HG03575 (cell line): ENCODE measurements around the gene PCED1B.

ENCODE experiments used
- ATAC-seq: cut with Tn5 transposase; IDR thresholded peaks from one replicate; pipeline ENCODE4 v1.9.1; 2021; ENCODE audit not compliant: unreplicated experiment, insufficient number of reproducible peaks, low FRiP score; ENCODE audit errors: extremely low read depth

PCED1B gene

DNA sequence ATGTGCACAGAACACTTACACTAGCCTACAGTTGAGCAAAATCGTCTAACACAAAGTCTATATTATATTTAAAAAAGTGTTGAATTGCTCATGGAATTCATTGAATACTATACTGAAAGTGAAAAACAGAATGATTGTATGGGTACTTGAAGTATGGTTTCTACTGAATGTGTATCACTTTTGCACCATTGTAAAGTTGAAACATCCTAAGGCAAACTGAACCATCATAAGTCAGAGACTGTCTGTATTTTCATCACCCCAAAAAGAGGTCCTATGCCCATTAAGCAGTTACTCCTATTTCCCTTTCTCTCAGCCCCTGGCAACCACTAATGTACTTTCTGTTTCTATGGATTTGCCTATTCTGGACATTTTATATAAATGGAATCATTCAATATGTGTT is 4.8 kb downstream of the PCED1B start:
- ATAC-seq, result no peak

DNA sequence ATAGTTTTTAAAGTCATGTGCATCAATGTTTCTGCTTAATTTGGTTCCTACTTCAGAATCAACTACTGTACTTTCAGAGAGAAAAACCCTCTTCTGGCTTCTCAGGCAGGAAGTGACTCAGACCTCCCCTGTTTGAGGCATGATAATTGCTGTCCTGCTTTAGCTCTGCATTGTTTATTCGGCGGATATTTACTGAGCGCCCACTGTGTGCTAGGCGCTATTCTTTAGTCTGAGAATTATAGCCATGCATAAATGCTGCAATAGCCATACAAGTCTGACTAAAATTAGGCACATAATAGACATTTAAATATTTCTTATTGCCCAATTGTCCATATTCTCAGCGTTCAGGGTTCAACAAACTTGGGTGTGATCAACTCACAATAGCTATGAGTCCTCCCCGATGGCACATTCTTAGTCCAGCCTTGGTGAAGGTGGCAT is 6.4 kb downstream of the PCED1B start:
- ATAC-seq, result no peak

DNA sequence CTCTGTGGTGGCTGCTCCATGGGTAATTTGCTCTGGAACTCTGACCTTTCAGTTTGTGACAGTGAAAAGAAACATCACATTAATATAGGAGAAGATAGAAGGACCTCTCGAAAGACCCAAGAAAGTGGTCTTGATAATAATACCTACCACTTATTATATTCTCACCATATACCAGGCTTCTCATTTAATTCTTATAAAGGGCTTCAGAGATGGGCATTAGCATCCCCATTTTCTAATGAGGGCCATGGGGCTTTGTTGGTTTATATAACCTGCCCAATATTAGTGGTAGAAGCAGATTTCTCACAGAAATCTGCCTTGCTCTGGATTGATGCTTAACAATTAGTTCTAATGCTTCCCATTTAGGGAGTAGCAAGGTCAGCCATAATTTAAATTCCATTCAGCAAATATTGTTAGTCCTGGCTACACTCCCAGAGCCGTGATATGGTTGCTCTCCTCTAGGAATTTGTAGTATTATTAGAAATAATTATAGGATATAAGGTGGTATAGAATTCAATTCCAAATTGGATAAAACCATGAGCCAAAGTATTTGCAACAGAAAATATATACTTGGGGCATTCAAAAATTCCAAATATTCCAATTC is 7.8 kb downstream of the PCED1B start:
- ATAC-seq, result no peak

DNA sequence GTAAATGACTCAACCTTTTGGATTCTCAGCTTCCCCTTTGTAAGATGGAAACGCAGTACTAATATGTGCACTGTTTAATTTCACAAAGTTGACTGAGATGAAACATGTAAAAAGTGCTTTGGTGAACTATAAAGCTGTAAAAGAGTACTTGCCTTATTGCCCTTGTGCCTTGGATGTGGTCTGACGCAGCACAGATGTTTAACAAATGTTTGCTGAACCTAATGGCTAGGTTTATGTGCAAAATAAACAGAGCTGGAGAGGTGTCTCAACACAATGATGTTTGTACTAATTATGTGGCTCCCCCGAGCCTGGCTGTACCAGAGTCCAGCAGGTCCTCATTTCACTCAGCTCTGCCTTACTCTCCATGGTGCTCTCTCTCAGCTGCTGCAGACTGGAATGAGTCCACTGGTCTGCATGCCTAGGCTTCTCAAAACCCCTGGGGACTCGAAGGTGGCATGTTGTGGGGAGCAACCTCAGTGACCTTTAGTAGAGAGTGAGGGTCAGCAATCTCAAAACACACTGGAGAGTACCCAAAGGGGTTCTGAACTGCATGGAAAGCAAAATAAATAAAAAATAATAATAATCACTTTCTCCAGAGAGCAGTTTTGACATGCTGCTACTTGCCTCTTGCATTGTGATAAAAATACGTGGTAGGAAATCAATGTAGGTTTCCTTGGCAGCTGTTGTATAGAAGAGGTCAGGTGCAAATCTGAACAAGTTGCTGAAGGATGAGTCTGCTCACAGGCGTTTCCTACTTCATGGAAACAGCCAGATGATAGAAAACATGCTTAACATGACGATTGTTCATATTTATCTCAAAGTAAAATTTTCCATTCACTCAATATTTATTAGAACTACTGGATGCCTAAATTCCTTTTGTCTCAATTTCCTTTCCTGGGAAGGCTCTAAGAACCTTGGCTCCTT is 8.9 kb downstream of the PCED1B start:
- ATAC-seq, result no peak

DNA sequence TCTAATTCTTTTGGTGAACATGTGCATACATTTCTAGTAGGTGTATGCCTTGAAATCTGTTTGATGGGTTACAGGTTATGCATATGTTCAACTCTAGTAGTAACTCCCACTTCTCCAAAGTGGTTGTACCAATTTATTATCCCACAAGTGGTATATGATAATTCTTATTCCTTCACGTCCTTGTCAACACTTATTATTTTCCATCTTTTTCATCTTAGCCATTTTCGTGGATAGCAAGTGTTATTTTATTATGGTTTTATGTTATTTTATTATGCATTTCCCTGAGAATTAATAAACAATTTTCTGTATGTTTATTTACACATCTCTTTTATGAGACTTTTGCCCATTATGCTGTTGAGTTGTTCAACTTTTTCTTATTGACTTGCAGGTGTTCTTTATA is 11.6 kb downstream of the PCED1B start:
- no peak for ATAC-seq

DNA sequence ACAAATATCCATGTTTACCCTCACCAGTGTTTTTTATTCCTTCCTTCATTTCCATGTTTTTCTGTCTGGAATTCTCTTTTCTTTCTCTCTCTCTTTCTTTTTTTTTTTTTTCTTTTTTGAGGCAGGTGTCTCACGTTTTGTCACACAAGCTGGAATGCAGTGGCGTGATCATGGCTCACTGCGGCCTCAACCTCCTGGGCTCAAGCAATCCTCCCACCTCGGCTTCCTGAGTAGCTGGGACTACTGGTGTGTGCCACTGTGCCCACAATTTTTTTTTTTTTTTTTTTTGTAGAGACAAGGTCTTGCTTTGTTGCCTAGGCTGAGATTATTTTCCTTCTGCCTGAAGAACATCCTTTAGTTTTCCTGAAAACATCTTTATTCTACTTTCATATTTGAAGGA is 15.4 kb downstream of the PCED1B start:
- no peak for ATAC-seq

DNA sequence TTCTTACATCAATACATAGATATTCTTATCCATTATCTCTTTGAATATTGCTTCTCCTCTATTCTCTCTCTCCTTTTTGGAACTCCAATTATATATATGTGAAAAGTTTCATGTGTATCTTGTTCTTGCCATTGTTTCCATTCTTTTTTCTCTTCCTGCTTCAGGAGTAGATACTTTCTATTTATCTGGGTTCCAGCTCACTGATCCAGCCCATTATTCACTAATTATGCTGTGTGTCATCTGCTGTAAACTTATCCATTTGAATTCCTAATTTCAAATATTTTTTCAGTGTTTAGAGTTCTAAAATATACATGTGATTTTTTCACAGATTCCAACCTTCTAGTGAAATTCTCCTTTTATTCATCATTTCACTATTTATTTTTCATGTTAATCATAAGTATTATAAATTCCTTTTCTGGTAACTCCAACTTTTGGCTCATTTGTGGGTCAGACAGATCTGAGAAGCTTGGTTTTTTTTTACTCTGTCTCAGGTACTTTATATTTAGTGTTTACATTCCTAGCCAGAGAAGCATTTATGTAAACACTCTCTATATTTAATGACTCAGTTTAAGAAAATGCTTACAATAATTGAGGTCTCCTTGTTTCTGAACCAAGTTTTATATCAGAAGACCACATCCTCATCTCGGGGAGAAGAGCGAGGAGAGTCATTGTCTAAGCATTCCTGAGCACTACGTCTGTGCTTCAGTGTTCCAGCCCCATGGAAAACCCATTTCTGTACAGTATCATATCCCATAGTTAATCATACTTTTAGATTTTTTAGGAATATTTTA is 16.2 kb downstream of the PCED1B start:
- no peak for ATAC-seq

DNA sequence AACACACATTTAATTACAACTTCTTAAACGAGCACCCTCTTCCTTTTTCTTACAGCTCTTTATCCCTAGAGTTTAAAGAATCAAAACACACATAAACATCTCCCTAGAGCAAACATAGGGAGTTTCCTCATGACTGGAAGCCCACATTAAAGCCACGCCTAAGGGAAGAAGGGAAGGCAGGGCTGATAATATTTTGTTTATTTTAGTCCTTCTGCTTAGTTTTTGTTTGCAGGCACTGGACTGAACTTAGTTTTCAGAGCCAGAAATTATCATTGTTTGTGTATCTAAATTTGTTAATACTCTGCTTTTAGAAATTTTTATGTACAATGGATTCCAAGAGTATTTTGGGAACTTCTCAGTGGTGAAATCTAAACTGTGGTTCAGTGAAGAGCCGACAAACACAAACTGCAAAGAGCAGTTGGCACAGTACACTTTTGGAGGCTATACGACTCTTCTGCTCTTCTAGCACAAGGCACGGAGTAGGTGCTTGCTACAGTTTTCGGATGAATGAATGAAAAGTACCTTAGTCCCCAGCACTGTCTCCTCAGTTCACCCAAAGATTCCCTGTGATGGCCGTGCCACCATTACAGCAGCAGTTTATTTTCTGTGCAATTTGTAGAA is 18.0 kb downstream of the PCED1B start:
- no peak for ATAC-seq

DNA sequence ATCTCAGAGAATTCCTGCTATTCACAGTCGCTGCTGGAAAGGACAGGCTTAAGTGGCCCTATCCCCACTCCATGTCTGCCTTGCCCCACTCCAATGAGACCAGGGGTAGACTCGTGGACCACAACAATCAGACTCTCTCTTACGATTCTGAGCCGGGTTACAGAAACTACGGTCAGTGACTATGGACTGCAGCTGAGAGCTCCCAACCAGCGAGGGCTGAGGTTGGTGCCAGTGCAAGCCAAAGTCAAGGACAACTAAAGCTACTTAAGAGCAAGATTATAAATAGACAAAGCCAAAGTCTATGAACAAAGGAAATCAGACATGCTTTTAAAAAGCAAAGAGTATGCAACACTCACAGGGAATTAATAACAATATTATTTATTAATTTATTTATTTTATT is 18.7 kb downstream of the PCED1B start:
- ATAC-seq, result no peak

DNA sequence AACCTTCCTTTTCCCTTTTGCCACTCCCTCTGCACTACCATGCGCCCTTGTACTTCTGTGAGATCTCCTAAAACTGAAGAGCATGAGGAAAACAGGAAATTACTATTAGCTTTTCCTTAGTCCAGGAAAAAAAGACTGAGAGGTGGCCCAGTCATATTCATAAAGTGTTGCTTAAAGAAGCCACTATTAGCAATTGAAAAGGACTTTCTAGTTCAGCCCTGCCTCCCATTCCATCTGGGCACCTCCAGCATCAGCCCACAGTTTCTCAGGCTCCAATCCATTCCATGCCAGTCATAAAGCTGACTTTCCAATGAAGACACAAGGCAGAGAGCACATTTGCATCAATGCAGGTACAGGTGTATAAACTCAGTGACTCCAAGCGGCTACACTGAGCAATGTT is 20.2 kb downstream of the PCED1B start:
- ATAC-seq, result no peak

DNA sequence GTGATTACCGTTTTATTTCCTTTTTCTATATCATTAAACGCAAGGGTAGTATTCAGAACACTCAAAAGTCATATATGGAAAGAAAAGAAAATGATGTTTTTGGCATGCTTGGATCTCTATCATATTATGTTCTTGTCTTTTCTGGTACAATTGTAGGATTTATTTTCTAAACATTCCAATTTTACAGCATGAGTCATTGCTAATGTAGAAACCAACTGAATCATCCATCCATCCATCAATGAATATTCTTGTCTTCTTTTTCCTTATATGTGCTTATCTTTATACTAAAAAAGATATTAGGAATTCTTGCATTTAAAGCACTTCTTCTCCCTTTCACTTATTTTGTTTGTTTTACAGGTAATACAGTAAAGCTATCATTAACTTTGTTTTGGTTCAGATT is 20.7 kb downstream of the PCED1B start:
- no peak for ATAC-seq

DNA sequence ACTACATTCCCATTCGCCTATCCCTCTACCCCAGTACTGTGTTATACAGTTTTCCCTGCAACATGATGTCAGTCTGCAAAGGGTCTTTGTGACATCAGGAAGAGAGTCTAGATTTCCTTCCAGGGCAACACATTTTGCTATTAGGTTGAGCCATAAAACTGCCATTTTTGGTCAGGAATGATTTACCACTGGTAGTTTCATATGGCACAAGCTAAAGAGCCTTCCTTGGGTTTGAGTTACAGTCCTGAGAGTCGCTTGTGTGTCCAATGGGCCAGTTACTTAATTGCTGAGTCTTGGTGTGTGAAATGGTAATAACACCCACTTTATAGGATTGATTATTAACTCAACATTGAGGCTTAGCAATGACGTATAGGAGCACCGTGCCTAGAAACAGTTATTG is 23.0 kb downstream of the PCED1B start:
- ATAC-seq, result no peak

DNA sequence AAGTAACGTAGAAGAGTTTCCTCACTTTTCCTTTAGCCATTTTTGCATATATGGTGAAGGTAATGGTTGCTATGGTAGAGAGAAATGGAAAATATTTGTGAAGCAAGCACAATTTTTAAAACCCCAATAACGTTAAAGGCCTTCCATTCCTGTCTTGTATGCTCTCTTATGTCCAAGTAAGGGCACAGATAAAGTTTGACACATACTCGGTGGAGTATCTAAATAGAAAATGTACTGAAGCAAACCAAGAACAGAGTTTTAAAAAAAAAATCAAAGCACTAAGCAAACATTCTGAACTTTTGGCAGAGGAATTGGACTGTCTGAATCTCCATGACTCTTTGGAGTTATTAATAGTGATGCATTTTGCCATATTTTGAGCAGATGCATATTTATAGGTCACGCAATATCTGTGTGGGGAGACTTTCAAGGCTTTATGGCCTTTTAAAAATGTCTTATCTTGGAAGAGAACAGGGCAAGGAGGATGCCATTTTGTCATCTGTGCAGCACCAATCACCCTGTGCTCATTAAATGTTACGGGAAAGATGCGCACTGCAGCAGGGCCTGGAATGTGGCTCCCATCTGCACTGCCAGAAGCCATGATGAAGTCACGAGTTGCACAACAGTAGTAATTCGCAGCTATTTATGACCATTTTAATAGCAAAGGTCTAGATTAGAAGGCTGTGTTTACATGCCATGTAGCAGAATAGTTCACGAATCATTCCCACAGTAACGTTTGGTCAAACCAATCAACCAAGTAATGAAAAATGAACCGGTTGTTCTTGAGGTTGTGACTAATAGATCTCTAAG is 23.6 kb downstream of the PCED1B start:
- ATAC-seq, result no peak

DNA sequence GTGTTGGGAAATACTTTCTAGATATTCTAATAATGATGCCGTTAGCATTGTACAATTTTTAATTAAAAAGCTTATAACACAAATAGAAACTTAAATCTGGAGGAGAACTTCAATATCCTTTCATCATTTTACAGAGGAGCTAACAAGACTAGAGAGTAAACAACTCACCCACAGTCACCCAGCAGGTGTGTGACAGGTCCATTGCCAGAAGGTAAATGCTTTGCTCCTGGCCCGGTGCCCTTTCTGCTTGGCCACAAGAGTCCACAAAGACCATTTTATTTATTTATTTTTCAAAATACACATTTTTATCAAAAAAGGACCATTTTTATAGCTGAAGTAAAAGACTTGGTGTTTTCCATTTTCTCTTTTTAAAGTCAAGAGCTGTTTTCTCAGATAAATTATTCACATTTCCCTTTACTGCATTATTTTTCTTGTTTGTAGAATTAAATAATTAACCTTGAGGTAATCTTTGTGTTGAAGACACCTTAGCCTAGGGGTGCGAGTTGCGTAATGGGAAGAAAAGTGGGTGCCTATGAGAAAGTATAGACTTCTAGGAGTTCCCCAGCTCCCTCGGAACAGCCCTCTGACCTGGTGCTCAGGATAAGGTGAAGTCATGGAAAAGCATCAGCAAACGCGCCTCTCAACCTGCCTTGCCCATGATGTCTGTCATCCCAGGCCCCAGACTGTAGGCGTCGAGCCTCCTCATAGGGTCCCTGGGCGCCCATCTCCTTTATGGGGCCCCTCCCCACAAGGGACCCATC is 26.7 kb downstream of the PCED1B start:
- no peak for ATAC-seq

DNA sequence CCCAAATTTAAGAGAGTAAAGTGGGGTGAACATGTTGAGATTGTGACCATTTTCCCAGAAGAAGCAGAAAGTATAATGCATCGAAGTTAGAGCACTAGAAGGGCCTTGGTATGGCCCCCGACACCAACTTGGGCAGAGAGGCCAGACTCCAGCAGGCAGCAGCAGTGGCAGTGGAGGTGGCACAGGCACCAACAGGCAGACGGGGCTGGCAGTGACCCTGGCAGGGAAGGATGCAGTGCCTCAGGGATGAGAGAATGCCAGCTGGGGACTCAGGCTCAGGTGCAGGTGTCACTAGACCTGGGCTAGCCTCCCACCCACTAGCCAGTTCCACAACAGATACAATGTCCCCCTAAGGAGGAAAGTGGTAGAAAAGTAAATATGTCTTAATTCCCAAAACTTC is 28.0 kb downstream of the PCED1B start:
- ATAC-seq, result no peak

DNA sequence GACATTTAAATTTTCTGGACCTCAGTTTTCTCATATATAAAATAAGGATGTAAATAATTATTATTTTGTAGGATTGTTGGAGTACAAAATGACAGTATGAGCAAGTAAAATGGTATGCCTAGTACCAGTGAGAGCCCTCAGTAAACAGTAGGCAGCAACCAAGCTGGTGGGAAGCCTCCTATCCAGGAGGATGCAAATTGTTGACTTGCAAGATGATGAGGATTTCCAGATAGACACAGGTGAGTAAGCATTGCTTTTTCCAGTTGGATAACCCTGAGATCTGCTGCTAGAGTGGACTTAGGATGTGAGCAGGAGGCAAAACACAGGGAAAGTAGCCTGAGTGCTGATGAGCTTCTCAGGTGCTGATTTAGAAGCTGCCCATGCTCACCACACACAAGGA is 28.5 kb downstream of the PCED1B start:
- no peak for ATAC-seq

DNA sequence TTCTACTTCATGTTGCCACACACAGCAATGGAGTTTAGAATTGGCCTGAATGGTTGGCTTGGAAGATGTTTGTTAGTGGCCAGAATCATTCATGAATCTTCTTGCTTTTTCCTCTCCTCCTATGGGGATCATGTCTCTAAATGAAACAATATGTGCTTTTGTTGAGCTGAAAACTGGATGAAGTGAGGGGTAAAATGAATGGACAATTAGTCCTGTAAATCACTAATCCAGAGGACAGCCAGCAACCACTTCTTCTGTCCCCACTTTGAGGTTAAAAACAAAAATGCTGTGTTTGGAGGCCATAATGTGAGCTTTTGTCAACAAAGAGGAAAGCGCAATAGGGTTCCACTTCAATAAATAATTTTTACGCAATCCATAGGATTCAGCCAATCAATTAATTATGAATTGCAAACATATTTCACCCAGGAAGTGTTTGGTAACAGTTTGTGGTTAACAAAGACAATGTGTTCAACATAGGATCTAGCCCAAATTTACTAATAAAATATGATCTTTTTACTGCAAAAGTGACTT is 30.7 kb downstream of the PCED1B start:
- no peak for ATAC-seq
